Measurements from ENCODE around the gene RBM38.
A peak's percentile ranks its signal among the peaks of the same experiment; 100 is the strongest.
"Not testable (repeated sequence)": the region's sequence is repeated elsewhere in the genome, so short reads cannot be mapped to it uniquely, and the experiment has no call there.

RBM38 gene

GRCh38 chr20:57390604-57391438, at the start of gene RBM38:
TSS of gene RBM38 (plus strand) at chr20:57391396. CDS start at chr20:57391582, 186 bp downstream.
- DNase-seq (ENCODE audit: low spot score) = peak; percentile 90

- no peak for DNase-seq (ENCODE audit: low spot score)
Observed at GRCh38 chr20:57341663-57342062, 49.5 kb upstream of the RBM38 start.

- no peak for DNase-seq (ENCODE audit: low spot score)
Observed at GRCh38 chr20:57342829-57343228, 48.4 kb upstream of the RBM38 start.

- peak; percentile 88 for DNase-seq (ENCODE audit: low spot score)
Observed at GRCh38 chr20:57346477-57346876, 44.7 kb upstream of the RBM38 start.

GRCh38 chr20:57347393-57347792, 43.8 kb upstream of the RBM38 start:
- no peak for DNase-seq (ENCODE audit: low spot score)

GRCh38 chr20:57348200-57348921, 42.8 kb upstream of the RBM38 start:
- DNase-seq (ENCODE audit: low spot score) = not testable (repeated sequence)

- DNase-seq (ENCODE audit: low spot score) = not testable (repeated sequence)
Observed at GRCh38 chr20:57348922-57349574, 42.1 kb upstream of the RBM38 start.

- DNase-seq (ENCODE audit: low spot score) = peak; percentile 37
Observed at GRCh38 chr20:57350081-57350710, 41.0 kb upstream of the RBM38 start.

GRCh38 chr20:57350726-57351041, 40.5 kb upstream of the RBM38 start:
- DNase-seq (ENCODE audit: low spot score) = not testable (repeated sequence)

GRCh38 chr20:57351042-57351783, 40.0 kb upstream of the RBM38 start, which contains the start of gene RAE1:
TSS of gene RAE1 (plus strand) at chr20:57351255. CDS start at chr20:57354039, 2,784 bp downstream.
- DNase-seq (ENCODE audit: low spot score) = peak; percentile 98

- no peak for DNase-seq (ENCODE audit: low spot score)
Observed at GRCh38 chr20:57352305-57352704, 38.9 kb upstream of the RBM38 start.

GRCh38 chr20:57353351-57353750, 37.8 kb upstream of the RBM38 start:
- DNase-seq (ENCODE audit: low spot score) = no peak

- DNase-seq (ENCODE audit: low spot score) = no peak
Observed at GRCh38 chr20:57361517-57361916, 29.7 kb upstream of the RBM38 start.

- DNase-seq (ENCODE audit: low spot score) = no peak
Observed at GRCh38 chr20:57364451-57364850, 26.7 kb upstream of the RBM38 start.

- DNase-seq (ENCODE audit: low spot score) = no peak
Observed at GRCh38 chr20:57369596-57369995, 21.6 kb upstream of the RBM38 start.

GRCh38 chr20:57370316-57370715, 20.9 kb upstream of the RBM38 start:
- no peak for DNase-seq (ENCODE audit: low spot score)

GRCh38 chr20:57371363-57371762, 19.8 kb upstream of the RBM38 start:
- no peak for DNase-seq (ENCODE audit: low spot score)

- DNase-seq (ENCODE audit: low spot score) = no peak
Observed at GRCh38 chr20:57372157-57372556, 19.0 kb upstream of the RBM38 start.

GRCh38 chr20:57372581-57373350, 18.4 kb upstream of the RBM38 start:
- no peak for DNase-seq (ENCODE audit: low spot score)

- no peak for DNase-seq (ENCODE audit: low spot score)
Observed at GRCh38 chr20:57374343-57374930, 16.8 kb upstream of the RBM38 start.
